Progenitor cell of endocrine pancreas (in vitro differentiated cells): ENCODE data around the gene AMFR. TPM values are rescaled to one million over a fixed set of nuclear protein-coding genes. Genes with fewer than 3 reads are reported as not detected.

ENCODE experiments used
- DNase-seq: peaks from one replicate; pipeline ENCODE4 v3.0.0; 2021; ENCODE audit warnings: low spot score; ENCODE audit not compliant: unreplicated experiment
- H3K27ac Mint-ChIP-seq: 2 replicates; pipeline ENCODE4 v1.8.0; 2021; ENCODE audit warnings: mild to moderate bottlenecking, moderate library complexity, mixed read lengths
- H3K27me3 Mint-ChIP-seq: 2 replicates; pipeline ENCODE4 v1.8.0; 2021; ENCODE audit warnings: mixed read lengths
- H3K36me3 Mint-ChIP-seq: 2 replicates; pipeline ENCODE4 v1.8.0; 2022; ENCODE audit warnings: mixed read lengths; ENCODE audit not compliant: insufficient read depth
- H3K4me1 Mint-ChIP-seq: 2 replicates; pipeline ENCODE4 v1.8.0; 2021; ENCODE audit warnings: low read depth, mixed read lengths
- H3K4me3 Mint-ChIP-seq: 2 replicates; pipeline ENCODE4 v1.8.0; 2021; ENCODE audit warnings: low read depth, mild to moderate bottlenecking, moderate library complexity, mixed read lengths
- H3K9me3 Mint-ChIP-seq: 2 replicates; pipeline ENCODE4 v1.8.0; 2021; ENCODE audit warnings: low read depth, mixed read lengths
- total RNA-seq: library from RNA; stranded (reverse); gene quantifications from 2 replicates; pipeline ENCODE4 v1.2.1, GENCODE V29; 2021
- TF ChIP-seq, protein P1 (sequence below): fragments of 200-600 bp; sonication (generic); IDR thresholded peaks from one replicate; pipeline ENCODE4 v1.5.0; 2021; ENCODE audit warnings: antibody characterized with exemption, mild to moderate bottlenecking; ENCODE audit not compliant: unreplicated experiment

The AMFR gene
- total RNA-seq, 1 donor from 2014 or later: 55.8 TPM

DNA sequence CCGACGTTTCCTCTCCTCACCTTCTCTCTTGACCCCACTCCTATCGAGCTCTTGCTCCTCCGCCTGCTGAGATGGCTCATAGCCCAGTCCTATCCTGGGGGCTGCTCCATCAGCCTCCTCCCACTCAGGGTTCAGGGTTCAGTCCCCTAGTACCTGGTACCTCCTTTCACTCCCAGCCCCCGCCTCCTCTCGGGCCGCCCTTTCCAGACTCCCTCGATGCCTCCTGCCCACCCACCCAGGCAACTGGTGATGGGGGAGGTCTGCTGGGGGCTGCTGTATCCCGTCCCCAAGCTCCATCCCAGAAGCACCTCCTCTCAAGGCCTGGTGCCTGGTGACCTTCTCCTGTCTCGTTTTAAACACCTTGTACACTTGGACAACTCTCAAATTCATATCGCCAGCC is 93.9 kb downstream of the AMFR start:
- no peaks in the 10 kb centered on the region for H3K27me3 Mint-ChIP-seq

DNA sequence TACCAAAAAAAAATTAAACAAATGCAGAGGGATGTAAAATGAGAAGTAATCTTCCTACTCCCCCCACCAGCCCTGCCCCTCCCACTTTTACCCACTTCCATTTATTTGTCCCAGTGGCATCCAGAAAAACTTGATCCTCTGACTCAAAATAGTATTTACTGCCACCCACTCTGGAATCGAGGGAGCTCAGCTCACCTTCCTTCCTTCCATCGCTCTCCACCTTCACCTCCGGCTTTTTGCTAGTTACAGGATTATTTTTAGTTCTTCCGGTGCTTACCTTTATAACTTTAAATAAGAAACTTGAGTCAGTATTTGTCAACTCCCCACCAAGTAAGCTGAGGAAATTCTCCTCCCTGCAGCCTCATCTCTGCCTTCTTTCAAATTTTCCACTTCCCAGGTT is 94.9 kb downstream of the AMFR start:
- Mint-ChIP-seq H3K4me3 (no peak overlapping the region), H3K27me3 (no peaks in the 10 kb centered on the region)

More for the DNA sequence above, 93.9 kb downstream of the AMFR start:
- Mint-ChIP-seq H3K36me3 (no peaks in the 10 kb centered on the region), H3K27ac (no peak overlapping the region), H3K4me3 (no peak overlapping the region), H3K9me3 (no peaks in the 10 kb centered on the region), H3K4me1 (no peaks in the 10 kb centered on the region)
- DNase-seq: no peak
- TF ChIP-seq, protein P1, sequence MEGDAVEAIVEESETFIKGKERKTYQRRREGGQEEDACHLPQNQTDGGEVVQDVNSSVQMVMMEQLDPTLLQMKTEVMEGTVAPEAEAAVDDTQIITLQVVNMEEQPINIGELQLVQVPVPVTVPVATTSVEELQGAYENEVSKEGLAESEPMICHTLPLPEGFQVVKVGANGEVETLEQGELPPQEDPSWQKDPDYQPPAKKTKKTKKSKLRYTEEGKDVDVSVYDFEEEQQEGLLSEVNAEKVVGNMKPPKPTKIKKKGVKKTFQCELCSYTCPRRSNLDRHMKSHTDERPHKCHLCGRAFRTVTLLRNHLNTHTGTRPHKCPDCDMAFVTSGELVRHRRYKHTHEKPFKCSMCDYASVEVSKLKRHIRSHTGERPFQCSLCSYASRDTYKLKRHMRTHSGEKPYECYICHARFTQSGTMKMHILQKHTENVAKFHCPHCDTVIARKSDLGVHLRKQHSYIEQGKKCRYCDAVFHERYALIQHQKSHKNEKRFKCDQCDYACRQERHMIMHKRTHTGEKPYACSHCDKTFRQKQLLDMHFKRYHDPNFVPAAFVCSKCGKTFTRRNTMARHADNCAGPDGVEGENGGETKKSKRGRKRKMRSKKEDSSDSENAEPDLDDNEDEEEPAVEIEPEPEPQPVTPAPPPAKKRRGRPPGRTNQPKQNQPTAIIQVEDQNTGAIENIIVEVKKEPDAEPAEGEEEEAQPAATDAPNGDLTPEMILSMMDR: no peak

DNA sequence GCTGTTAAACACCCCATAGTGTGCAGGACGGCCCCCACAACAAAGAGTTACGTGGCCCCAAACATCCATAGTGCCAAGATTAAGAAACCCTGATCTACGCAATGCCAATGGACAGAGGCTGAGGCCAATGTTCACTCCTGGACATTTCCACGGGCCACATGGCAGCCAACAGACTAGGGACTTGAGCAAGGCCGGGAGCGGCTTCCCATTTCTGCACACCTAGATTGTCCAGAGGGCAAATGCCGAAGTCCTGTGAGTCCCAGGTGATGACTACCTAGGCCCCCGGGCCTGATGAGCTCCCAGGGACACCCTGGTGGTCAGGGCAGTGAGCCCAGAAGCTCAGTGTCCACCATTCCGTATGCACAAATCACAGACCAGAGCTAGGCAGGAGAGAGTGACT is 95.5 kb downstream of the AMFR start:
- no peaks in the 10 kb centered on the region for H3K4me1 Mint-ChIP-seq
- no peaks in the 10 kb centered on the region for H3K9me3 Mint-ChIP-seq
- TF ChIP-seq, protein P1: no peak
- no peak overlapping the region for H3K27ac Mint-ChIP-seq
- H3K27me3 Mint-ChIP-seq: no peaks in the 10 kb centered on the region
- DNase-seq: no peak
- H3K4me3 Mint-ChIP-seq: no peak overlapping the region
- H3K36me3 Mint-ChIP-seq: no peaks in the 10 kb centered on the region

More for the DNA sequence above, 94.9 kb downstream of the AMFR start:
- no peaks in the 10 kb centered on the region for H3K9me3 Mint-ChIP-seq
- no peaks in the 10 kb centered on the region for H3K4me1 Mint-ChIP-seq
- DNase-seq: no peak
- TF ChIP-seq, protein P1: no peak
- no peak overlapping the region for H3K27ac Mint-ChIP-seq
- no peaks in the 10 kb centered on the region for H3K36me3 Mint-ChIP-seq

DNA sequence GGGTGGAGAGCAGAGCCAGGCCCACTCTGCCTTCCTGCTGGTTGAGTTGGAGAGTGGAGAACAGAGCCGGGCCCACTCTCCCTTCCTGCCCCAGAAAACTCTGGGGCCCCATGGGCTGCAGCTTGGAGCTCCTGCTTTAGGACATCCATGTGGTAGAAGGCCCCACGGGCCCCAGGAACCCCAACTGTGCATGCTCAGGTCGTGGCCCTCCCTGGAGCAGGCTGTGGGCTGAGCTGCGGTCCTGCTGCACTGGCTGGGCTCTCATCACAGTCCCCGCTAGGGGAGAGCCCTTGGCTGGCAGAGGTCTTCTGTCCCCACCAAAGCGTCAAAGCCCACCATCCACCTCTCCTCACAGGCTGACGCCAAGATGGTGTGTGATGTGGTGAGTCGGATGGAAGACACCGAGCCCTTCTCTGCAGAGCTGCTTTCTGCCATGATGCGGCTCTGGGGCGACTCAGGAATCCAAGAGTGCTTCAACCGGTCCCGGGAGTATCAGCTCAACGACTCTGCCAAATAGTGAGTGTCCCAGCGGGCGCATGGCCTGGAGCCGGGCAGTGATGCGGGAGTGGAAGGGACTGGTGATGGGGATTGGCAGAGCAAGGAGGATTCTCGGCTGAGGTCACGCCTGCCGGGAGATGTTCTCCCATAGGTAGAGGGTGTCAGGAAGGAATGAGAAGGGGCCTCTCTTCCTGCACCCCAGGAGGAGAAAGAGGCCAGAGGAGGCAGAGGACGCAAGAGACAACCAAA is 96.9 kb downstream of the AMFR start:
- no peaks in the 10 kb centered on the region for H3K27me3 Mint-ChIP-seq
- H3K36me3 Mint-ChIP-seq: no peaks in the 10 kb centered on the region
- no peaks in the 10 kb centered on the region for H3K9me3 Mint-ChIP-seq
- TF ChIP-seq, protein P1: no peak
- H3K27ac Mint-ChIP-seq: no peak overlapping the region
- no peaks in the 10 kb centered on the region for H3K4me1 Mint-ChIP-seq
- H3K4me3 Mint-ChIP-seq: no peak overlapping the region
- no peak for DNase-seq

DNA sequence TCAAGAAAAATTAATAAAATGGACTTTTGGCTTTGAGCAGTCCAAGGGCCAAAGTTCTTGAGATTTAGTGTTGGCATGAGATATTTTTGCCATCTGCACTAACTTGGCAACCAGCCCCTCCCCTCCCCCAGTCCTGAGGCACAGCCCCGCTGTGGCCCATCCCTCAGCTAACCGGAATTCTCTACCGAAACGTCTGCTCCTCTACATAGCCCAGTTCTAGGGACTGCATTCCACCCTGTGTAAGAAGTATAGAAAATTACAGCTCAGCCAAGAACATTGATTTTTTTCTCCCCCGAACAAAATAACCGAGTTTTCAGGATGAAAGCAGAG is 97.5 kb downstream of the AMFR start:
- H3K36me3 Mint-ChIP-seq: no peaks in the 10 kb centered on the region
- DNase-seq: no peak
- no peaks in the 10 kb centered on the region for H3K27me3 Mint-ChIP-seq
- no peaks in the 10 kb centered on the region for H3K4me1 Mint-ChIP-seq
- TF ChIP-seq, protein P1: no peak
- no peak overlapping the region for H3K27ac Mint-ChIP-seq
- H3K9me3 Mint-ChIP-seq: no peaks in the 10 kb centered on the region
- no peak overlapping the region for H3K4me3 Mint-ChIP-seq
